HG03280 (cell line): ENCODE results near the gene PEX7.
"Not testable (repeated sequence)": the region's sequence is repeated elsewhere in the genome, so short reads cannot be mapped to it uniquely, and the experiment has no call there.

Source experiments
- ATAC-seq: cut with Tn5 transposase; IDR thresholded peaks from one replicate; pipeline ENCODE4 v1.9.1; 2021; ENCODE audit warnings: mild to moderate bottlenecking, moderate library complexity; ENCODE audit not compliant: unreplicated experiment

Gene PEX7

GRCh38 chr6:136947037-136947436 lies 124.6 kb downstream of the PEX7 start:
- ATAC-seq = no peak

DNA sequence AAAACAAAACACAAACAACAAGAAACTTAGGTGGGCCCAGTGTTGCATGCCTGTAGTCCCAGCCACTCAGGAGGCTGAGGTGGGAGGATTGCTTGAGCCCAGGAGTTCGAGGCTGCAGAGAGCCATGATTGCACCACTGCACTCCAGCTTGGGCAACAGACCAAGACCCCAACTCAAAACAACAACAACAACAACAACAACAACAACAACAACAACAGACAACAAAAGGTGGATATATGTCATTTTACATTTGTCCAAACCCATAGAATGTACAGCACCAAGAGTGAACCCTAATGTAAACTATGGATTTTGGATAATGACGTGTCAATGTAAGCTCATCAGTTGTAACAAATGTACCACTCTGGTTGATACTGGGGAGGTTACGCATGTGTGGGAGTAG lies 127.6 kb downstream of the PEX7 start:
- not testable (repeated sequence) for ATAC-seq

DNA sequence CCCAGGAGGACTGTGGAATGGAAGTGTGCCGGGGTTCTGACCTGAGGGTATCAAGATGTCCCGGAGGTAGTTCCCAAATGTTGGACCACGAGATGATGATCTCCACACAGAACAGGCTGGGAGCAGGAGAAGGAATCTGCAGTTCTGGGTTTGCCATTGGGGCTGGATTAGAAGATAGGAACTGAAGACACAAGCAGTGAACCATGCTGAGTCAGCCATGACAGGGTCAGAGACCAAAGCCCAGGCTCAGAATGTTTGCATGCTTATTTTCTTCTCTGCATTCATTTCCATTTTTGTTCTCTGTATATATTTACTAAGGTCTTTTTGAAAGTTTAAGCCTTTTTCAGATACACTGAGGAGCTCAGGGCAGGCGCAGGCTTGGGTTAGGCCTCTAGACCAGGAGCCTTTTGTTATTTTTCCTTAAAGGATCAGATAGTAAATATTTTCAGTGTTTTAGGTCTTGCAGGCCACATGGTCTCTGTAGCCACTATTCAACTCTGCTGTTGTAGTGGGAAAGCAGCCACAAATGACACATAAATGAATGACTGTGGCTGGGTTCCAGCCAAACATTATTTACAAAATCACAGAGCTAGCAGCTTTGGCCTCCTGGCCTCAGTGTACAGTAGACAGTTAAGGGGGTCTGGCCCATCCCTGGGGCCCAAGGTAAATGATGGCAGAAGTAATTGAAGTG lies 128.2 kb downstream of the PEX7 start:
- ATAC-seq = no peak

DNA sequence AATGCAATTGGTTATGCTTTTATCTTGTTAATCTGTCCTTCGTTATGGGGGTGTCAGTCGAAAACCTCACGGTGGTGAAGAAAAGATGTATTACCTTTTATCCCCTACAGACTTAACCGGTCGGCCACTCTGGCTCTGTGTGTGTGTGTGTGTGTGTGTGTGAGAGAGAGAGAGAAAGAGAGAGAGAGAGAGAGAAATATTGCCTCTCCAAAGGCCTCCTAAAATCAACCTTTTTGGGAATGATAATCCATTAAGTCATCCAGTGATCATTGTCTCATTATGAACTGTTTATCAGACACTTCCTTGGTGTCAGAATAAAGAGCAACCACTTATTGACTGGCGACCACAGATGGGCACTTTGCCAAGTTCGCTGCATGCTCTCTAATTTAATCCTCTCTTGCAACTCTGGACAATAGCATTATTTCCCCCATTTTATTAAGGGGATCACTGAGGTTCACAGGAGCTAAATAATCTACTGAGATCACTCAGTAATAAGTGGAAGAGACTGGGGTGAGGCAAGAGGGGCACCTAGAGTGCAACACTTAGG lies 130.4 kb downstream of the PEX7 start:
- no peak for ATAC-seq

GRCh38 chr6:136955123-136955522 lies 132.7 kb downstream of the PEX7 start:
- no peak for ATAC-seq

- no peak for ATAC-seq
Observed at GRCh38 chr6:136956590-136957544, 134.5 kb downstream of the PEX7 start.

DNA sequence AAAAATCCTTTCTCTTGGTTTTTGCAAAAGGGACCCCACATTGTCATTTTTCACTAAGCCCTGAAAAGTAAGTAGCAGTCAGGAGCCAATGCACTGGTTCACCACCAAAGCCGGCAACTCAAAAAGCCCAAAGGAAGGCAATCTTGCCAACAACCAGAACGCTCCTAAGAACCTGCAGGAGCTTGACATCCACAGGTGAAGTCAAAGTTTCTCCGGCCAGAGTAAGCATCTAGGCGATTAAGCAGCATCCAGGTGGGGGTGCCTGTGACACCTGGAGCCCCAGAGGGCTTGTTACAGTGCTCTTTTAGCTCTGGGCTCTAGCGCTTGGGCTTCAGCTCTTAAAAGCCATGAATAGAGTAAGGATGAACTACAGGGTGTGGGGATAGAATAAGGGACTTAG lies 135.8 kb downstream of the PEX7 start:
- ATAC-seq = no peak

GRCh38 chr6:136959471-136959891 lies 137.1 kb downstream of the PEX7 start:
- ATAC-seq = no peak

- not testable (repeated sequence) for ATAC-seq
Observed at GRCh38 chr6:136959935-136960334, 137.5 kb downstream of the PEX7 start.

DNA sequence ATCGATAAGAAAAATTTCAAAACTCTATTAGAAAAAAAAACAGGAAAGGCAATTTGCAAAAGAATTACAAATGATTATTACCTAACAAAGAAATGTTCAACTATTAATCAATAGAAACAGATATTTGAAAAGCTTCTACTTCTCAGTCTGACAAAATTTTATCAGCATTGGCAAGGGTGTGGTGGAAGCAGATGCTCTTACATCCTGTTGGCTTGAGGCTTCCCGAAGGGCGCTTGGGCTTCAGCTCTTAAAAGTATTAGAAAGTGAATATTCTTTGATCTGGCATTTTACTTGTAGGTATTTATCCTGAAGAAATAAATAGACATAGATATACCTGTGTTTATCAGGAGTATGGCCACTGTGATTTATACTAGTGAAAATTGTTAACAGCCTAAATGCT lies 138.4 kb downstream of the PEX7 start:
- no peak for ATAC-seq

- no peak for ATAC-seq
Observed at GRCh38 chr6:136961848-136962247, 139.5 kb downstream of the PEX7 start.

DNA sequence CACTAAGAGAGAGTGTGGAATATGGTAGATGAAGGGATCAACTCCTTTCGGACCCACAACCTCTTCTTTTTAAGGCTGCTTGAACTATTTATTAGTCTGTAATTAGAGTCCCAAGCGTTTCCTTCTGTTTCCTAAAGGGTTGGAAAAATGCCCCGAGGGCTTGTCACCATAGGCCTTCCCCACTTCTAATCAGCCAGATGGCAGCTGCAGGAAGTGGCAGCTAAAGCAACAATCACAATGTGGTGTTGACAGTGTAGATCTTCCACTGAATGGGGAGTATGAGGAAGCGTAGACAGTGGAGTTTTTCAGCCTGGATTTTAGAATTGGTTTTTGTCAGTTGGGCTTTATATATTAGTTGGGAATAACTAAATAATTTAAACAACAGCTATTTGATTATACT lies 140.3 kb downstream of the PEX7 start:
- ATAC-seq = no peak

DNA sequence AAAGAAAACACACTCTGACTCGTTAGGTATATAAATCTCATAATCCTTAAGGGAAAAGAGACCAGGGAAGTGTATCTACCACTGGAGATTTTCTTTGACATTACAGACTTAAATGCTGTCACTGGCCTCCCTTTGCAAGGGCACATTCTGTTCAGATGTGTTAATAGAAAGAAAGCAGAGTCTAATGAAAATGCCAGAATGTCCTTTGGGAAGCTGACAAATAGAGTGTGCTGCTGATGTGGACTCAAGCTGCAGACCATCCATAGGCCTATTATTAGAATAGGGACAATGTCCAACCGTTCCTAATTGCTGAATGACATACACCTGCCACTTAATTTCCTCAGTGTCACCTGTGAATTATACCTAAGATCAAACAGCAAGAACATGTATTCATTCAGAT lies 140.9 kb downstream of the PEX7 start:
- no peak for ATAC-seq
